ENCODE data around the gene EIF4B. TPM values are rescaled to one million over a fixed set of nuclear protein-coding genes. Genes with fewer than 3 reads are reported as not detected.
A peak's percentile ranks its signal among the peaks of the same experiment; 100 is the strongest.

The EIF4B gene
- total and polyA plus RNA-seq, 2 of the 13 experiments (the other 11 are each of a cell fraction or from before 2014, with no cell fraction given): 416 to 548 TPM

GRCh38 chr12:53051058-53051880 is 45.0 kb downstream of the EIF4B start (continued):
- TF ChIP-seq TRIM24 (CRISPR knock-in tag; IDR thresholded peaks at IDR 0.05): no peak
- TF ChIP-seq KDM3A (CRISPR knock-in tag; IDR thresholded peaks at IDR 0.05; ENCODE audit: low read depth): no peak
- no peak; the same call in 1 of the 2 replicates for TF ChIP-seq ZNF441 (CRISPR knock-in tag; IDR thresholded peaks at IDR 0.05; ENCODE audit: borderline replicate concordance)
- peak; percentile 24 for TF ChIP-seq UBTF (CRISPR knock-in tag; IDR thresholded peaks at IDR 0.05)
- no peak for TF ChIP-seq ZNF839 (CRISPR knock-in tag; IDR thresholded peaks at IDR 0.05; ENCODE audit: borderline replicate concordance)
- TF ChIP-seq RERE (CRISPR knock-in tag; IDR thresholded peaks at IDR 0.05; ENCODE audit: low read depth): 0 out of 2 replicates have a peak, but pooled peaks have one; percentile 21
- TF ChIP-seq STAT5B (CRISPR knock-in tag; IDR thresholded peaks at IDR 0.05): no peak
- no peak for TF ChIP-seq KMT2B (CRISPR knock-in tag; IDR thresholded peaks at IDR 0.05)
- no peak for TF ChIP-seq CREBL2 (CRISPR knock-in tag; IDR thresholded peaks at IDR 0.05; ENCODE audit: borderline replicate concordance)
- TF ChIP-seq ETV6 (CRISPR knock-in tag; conservative IDR thresholded peaks at IDR 0.05): no peak
- no peak for TF ChIP-seq TCF7L2 (IDR thresholded peaks at IDR 0.05; ENCODE audit: low read depth, low read length)
- TF ChIP-seq ZBTB1 (CRISPR knock-in tag; IDR thresholded peaks at IDR 0.05; ENCODE audit: borderline replicate concordance): no peak
- 0 out of 2 replicates have a peak, but pooled peaks have one; percentile 0 for TF ChIP-seq ZNF615 (CRISPR knock-in tag; IDR thresholded peaks at IDR 0.05; ENCODE audit: borderline replicate concordance)
- TF ChIP-seq SNAPC4 (CRISPR knock-in tag; IDR thresholded peaks at IDR 0.05): no peak
- TF ChIP-seq ZNF850 (CRISPR knock-in tag; conservative IDR thresholded peaks at IDR 0.05): no peak
- no peak for TF ChIP-seq ZNF121 (CRISPR knock-in tag; IDR thresholded peaks at IDR 0.05)
